NCI-H226 (cell line): ENCODE data around the gene RHOJ.
"Not testable (repeated sequence)": the region's sequence is repeated elsewhere in the genome, so short reads cannot be mapped to it uniquely, and the experiment has no call there.

Source experiments
- DNase-seq: peaks from one replicate; pipeline ENCODE4 v3.0.0-alpha.2; 2015

RHOJ gene

GRCh38 chr14:63204407-63205043 is at the start of gene RHOJ:
Gene RHOJ (plus strand): TSS chr14:63204443. CDS start chr14:63204870, 427 bp downstream.
- no peak for DNase-seq

- DNase-seq = peak; percentile 90
These were observed 48.6 kb upstream of the RHOJ start for GRCh38 chr14:63155511-63156185.

- no peak for DNase-seq
These were observed 47.0 kb upstream of the RHOJ start for GRCh38 chr14:63157195-63157594.

- no peak for DNase-seq
These were observed 40.9 kb upstream of the RHOJ start for GRCh38 chr14:63163306-63163705.

GRCh38 chr14:63164108-63164683 is 40.0 kb upstream of the RHOJ start:
- DNase-seq = peak; percentile 98

- DNase-seq = not testable (repeated sequence)
These were observed 39.0 kb upstream of the RHOJ start for GRCh38 chr14:63165267-63165666.

GRCh38 chr14:63167044-63167443 is 37.2 kb upstream of the RHOJ start:
- no peak for DNase-seq

- DNase-seq = peak; percentile 94
These were observed 29.5 kb upstream of the RHOJ start for GRCh38 chr14:63174760-63175191.

GRCh38 chr14:63175531-63175930 is 28.7 kb upstream of the RHOJ start:
- DNase-seq = no peak

- peak; percentile 100 for DNase-seq
These were observed 25.3 kb upstream of the RHOJ start for GRCh38 chr14:63178912-63179311.

- DNase-seq = no peak
These were observed 24.9 kb upstream of the RHOJ start for GRCh38 chr14:63179383-63179782.

- DNase-seq = no peak
These were observed 24.2 kb upstream of the RHOJ start for GRCh38 chr14:63180011-63180410.

- DNase-seq = no peak
These were observed 21.3 kb upstream of the RHOJ start for GRCh38 chr14:63182968-63183367.

- no peak for DNase-seq
These were observed 17.8 kb upstream of the RHOJ start for GRCh38 chr14:63186453-63186852.

- no peak for DNase-seq
These were observed 13.0 kb upstream of the RHOJ start for GRCh38 chr14:63191211-63191610.

GRCh38 chr14:63192085-63192484 is 12.2 kb upstream of the RHOJ start:
- peak; percentile 76 for DNase-seq

GRCh38 chr14:63193236-63193635 is 11.0 kb upstream of the RHOJ start:
- DNase-seq = no peak

GRCh38 chr14:63200035-63200740 is 4.1 kb upstream of the RHOJ start:
- DNase-seq = no peak

GRCh38 chr14:63200767-63201166 is 3.5 kb upstream of the RHOJ start:
- peak; percentile 38 for DNase-seq

- DNase-seq = no peak
These were observed 1.2 kb upstream of the RHOJ start for GRCh38 chr14:63203015-63203414.

GRCh38 chr14:63203618-63204406 is 431 bp upstream of the RHOJ start:
- DNase-seq = peak; percentile 78

GRCh38 chr14:63205044-63205575 is 867 bp downstream of the RHOJ start:
- DNase-seq = no peak

- no peak for DNase-seq
These were observed 1.6 kb downstream of the RHOJ start for GRCh38 chr14:63205866-63206265.
